ENCODE data around the gene KIF18A.
"Not testable (repeated sequence)": the region's sequence is repeated elsewhere in the genome, so short reads cannot be mapped to it uniquely, and the experiment has no call there.

Gene KIF18A

DNA sequence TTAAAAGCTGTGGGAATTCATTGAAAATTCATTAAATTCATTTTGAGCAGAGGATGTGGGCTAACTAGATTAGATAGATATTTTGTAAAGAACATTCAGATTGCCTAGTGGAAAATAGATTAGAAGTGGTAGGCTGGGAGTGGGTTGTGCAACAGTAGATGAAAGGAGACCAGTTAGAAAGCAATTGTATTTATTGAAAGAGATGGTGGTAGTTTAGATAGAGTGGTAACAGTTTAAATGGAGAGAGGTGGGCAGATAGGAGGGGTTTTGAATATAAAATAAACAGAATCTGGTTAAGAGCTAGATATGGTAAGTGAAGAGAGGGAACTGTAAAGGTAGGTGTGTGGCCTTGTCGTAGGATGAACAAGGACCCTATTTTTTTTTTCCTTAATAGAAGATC lies 34.8 kb upstream of the KIF18A start:
- TF ChIP-seq, protein P1, sequence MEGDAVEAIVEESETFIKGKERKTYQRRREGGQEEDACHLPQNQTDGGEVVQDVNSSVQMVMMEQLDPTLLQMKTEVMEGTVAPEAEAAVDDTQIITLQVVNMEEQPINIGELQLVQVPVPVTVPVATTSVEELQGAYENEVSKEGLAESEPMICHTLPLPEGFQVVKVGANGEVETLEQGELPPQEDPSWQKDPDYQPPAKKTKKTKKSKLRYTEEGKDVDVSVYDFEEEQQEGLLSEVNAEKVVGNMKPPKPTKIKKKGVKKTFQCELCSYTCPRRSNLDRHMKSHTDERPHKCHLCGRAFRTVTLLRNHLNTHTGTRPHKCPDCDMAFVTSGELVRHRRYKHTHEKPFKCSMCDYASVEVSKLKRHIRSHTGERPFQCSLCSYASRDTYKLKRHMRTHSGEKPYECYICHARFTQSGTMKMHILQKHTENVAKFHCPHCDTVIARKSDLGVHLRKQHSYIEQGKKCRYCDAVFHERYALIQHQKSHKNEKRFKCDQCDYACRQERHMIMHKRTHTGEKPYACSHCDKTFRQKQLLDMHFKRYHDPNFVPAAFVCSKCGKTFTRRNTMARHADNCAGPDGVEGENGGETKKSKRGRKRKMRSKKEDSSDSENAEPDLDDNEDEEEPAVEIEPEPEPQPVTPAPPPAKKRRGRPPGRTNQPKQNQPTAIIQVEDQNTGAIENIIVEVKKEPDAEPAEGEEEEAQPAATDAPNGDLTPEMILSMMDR (IDR thresholded peaks at IDR 0.05) = no peak
- peaks cover 0 to 10% (median 6%) of the 10 kb centered on the region in 3 donors for H3K9me3 ChIP-seq
- H3K4me3 ChIP-seq = no peak overlapping the region
- no peaks in the 10 kb centered on the region for H3K27me3 ChIP-seq
- H3K4me1 ChIP-seq = no peaks in the 10 kb centered on the region
- no peak overlapping the region for H3K27ac ChIP-seq
- no peak for DNase-seq
- peaks cover 0 to 13% (median 0%) of the 10 kb centered on the region in 3 donors for H3K36me3 ChIP-seq
- intact Hi-C loops (cut with DNase I; ENCODE audit: low total_unique reads) = no loop called here

DNA sequence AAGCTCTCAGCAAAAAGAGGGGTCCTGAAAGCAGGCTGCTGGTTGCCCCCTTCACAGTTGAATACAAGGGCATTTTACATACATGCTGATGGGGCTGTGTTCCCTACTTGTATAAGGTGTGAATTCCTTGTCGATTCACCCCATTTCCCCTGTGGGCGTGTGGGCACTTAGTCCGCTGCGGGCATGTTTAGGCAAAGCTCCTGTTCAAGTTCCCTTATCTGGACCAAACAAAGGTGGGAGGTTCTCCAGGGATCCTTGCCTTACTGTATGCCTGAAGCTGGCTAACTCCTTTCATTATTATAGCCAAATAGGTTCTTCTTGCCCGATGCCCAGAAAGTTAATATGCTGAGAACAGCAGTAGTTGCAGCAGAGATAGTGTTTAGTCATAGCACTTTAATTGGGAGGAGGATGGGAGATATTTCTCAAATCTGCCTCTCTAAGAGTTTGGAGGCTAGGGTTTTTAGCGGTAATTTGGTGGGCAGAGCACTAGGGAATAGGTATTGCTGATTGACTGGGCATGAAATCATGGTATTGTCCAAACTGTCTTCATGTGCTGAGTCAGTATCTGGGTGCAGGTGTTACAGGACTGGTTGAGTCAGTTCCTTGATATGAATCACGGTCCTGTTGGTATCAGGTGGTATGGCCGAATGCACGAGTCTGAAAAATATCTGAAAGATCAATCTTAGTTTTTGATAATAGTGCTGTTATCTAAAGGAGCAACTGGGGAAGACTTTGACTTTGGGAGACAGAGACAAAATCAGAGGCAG lies 32.9 kb upstream of the KIF18A start:
- intact Hi-C loops (cut with DNase I; ENCODE audit: low total_unique reads) = no loop called here
- H3K27ac ChIP-seq = no peak overlapping the region
- H3K27me3 ChIP-seq = no peaks in the 10 kb centered on the region
- H3K4me1 ChIP-seq = no peaks in the 10 kb centered on the region
- DNase-seq = no peak
- H3K4me3 ChIP-seq = no peak overlapping the region
- peaks cover 0 to 18% (median 0%) of the 10 kb centered on the region in 3 donors for H3K36me3 ChIP-seq
- TF ChIP-seq, protein P1 (IDR thresholded peaks at IDR 0.05) = no peak
- peaks cover 0 to 10% (median 6%) of the 10 kb centered on the region in 3 donors for H3K9me3 ChIP-seq

DNA sequence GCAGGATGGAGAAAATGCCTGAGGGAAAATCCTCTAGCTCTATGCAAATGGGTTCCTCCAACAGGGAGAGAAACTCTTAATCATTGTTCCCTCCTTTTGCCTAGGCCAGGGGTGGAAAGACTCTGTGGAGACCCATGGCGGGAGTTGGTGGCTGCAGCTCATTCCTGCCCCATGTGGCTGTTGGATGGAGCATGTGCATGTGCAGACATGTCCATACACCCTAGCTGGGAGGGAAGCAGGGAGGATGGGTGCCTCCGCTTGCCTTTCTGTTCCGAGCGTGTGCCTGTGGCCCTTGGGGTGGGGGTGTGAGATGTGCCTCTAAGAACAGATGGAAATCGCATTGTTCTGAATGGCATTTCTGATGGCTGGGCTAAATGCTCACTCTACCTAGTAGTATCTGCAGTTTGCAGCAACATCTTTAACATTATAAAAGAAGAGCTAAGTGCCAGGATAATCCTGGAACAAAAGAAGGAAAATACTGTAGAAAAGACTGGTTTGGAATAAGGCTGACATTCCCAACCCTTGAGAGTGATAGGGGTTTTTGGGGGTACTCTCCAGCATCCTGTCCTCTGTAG lies 32.0 kb upstream of the KIF18A start:
- DNase-seq = no peak
- Histone ChIP-seq H3K4me3 (no peak overlapping the region), H3K4me1 (no peaks in the 10 kb centered on the region), H3K27me3 (no peaks in the 10 kb centered on the region), H3K9me3 (peaks cover 0 to 10% (median 6%) of the 10 kb centered on the region in 3 donors), H3K36me3 (peaks cover 0 to 24% (median 0%) of the 10 kb centered on the region in 3 donors), H3K27ac (no peak overlapping the region)
- intact Hi-C loops (cut with DNase I; ENCODE audit: low total_unique reads) = no loop called here
- TF ChIP-seq, protein P1 (IDR thresholded peaks at IDR 0.05) = no peak

DNA sequence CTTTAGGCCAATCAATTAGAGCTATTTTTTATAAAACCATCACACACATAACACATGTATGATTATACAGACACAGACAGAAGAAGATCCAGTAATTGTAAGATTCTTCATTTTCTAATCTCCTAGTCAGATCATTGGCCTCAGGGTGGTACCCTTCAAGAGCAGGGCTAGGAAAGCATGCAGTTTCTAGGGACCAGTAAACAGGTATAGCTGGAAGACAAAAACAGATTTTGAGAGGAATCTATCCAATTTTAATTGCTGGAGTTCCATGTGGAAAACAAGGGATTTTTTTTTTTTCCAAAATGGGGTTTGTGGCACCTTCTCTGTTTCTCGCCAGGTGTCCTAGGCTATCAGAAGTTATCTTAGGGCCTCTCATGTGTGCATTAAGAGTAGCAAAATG lies 29.9 kb upstream of the KIF18A start:
- H3K27me3 ChIP-seq = no peaks in the 10 kb centered on the region
- intact Hi-C loops (cut with DNase I; ENCODE audit: low total_unique reads) = no loop called here
- H3K4me3 ChIP-seq = no peak overlapping the region
- TF ChIP-seq, protein P1 (IDR thresholded peaks at IDR 0.05) = no peak
- H3K9me3 ChIP-seq = peaks cover 0 to 10% (median 6%) of the 10 kb centered on the region in 3 donors
- no peak for DNase-seq
- no peaks in the 10 kb centered on the region for H3K4me1 ChIP-seq
- H3K27ac ChIP-seq = no peak overlapping the region
- H3K36me3 ChIP-seq = peaks cover 6 to 24% (median 8%) of the 10 kb centered on the region in 3 donors

DNA sequence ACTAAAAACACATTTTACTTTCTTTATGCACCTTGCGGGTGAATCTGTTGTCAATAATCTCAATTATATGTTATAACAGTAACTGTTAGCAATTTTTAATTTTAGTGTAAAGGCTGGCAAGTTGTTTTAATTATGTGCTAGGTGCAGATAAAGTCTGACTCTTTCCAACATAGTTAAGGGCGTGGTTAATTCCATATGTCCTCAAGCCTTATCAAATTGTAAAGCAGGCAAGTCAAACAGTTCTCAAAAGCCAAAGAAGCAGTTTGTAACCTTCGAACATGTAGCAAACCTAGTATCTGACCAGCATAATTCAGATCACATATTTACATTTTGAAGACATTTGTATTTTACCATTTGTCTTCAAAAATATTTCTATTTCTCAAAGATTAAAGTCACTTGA lies 29.4 kb upstream of the KIF18A start:
- Histone ChIP-seq H3K9me3 (peaks cover 0 to 10% (median 6%) of the 10 kb centered on the region in 3 donors), H3K4me3 (no peak overlapping the region), H3K27me3 (no peaks in the 10 kb centered on the region), H3K4me1 (no peaks in the 10 kb centered on the region), H3K36me3 (peaks cover 6 to 24% (median 8%) of the 10 kb centered on the region in 3 donors), H3K27ac (no peak overlapping the region)
- intact Hi-C loops (cut with DNase I; ENCODE audit: low total_unique reads) = no loop called here
- TF ChIP-seq, protein P1 (IDR thresholded peaks at IDR 0.05) = no peak
- no peak for DNase-seq

DNA sequence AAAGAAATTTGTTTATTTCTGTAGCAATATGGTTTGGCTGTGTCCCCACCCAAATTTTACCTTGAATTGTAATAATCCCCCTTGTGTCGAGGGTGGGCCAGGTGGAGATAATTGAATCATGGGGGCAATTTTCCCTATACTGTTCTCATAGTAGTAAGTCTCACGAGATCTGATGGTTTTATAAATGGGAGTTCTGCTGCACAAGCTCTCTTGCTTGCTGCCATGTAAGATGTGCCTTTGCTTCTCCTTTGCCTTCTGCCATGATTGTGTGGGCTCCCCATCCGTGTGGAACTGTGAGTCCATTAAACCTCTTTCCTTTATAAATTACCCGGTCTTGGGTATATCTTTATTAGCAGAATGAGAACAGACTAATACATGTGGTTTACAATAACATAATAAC lies 28.2 kb upstream of the KIF18A start:
- H3K27ac ChIP-seq; H3K4me1 ChIP-seq; H3K27me3 ChIP-seq; H3K4me3 ChIP-seq; intact Hi-C loops (cut with DNase I; ENCODE audit: low total_unique reads); DNase-seq: not testable (repeated sequence)
- peaks cover 0 to 10% (median 6%) of the 10 kb centered on the region in 3 donors for H3K9me3 ChIP-seq
- H3K36me3 ChIP-seq = peaks cover 6 to 25% (median 8%) of the 10 kb centered on the region in 3 donors

All from tibial artery (tissue), 4 donors.